ENCODE measurements around the gene PRG3.
"Not testable (repeated sequence)": the region's sequence is repeated elsewhere in the genome, so short reads cannot be mapped to it uniquely, and the experiment has no call there.

The PRG3 gene

GRCh38 chr11:57407941-57408475 lies 27.1 kb upstream of the PRG3 start:
- no peak overlapping the region for H3K4me3 ChIP-seq (ENCODE audit: low read length)
- H3K4me1 ChIP-seq (ENCODE audit: insufficient read depth, low read length) = no peaks in the 10 kb centered on the region
- 93% methylated on average over 8 of the region's 8 CpGs for WGBS
- no peak overlapping the region for H3K9ac ChIP-seq (ENCODE audit: low read depth, low read length)
- peaks cover 54% of the 10 kb centered on the region for H3K36me3 ChIP-seq (ENCODE audit: insufficient read depth, low read length)
- no peak overlapping the region for H3K27ac ChIP-seq (ENCODE audit: low read depth, low read length)
- H3K27me3 ChIP-seq (ENCODE audit: insufficient read depth, low read length) = no peaks in the 10 kb centered on the region
- no peaks in the 10 kb centered on the region for H3K9me3 ChIP-seq (ENCODE audit: insufficient read depth, low read depth, low read length)

GRCh38 chr11:57407010-57407920 lies 26.3 kb upstream of the PRG3 start:
- Histone ChIP-seq H3K9me3 (ENCODE audit: insufficient read depth, low read depth, low read length) (no peaks in the 10 kb centered on the region), H3K27me3 (ENCODE audit: insufficient read depth, low read length) (no peaks in the 10 kb centered on the region), H3K9ac (ENCODE audit: low read depth, low read length) (no peak overlapping the region), H3K27ac (ENCODE audit: low read depth, low read length) (no peak overlapping the region), H3K36me3 (ENCODE audit: insufficient read depth, low read length) (peaks cover 50% of the 10 kb centered on the region), H3K4me1 (ENCODE audit: insufficient read depth, low read length) (no peaks in the 10 kb centered on the region; the same call in 1 of the 2 replicates), H3K4me3 (ENCODE audit: low read length) (no peak overlapping the region)
- WGBS = 93% methylated on average over 9 of the region's 9 CpGs

- no peak overlapping the region for H3K27ac ChIP-seq (ENCODE audit: low read depth, low read length)
- WGBS = 92% methylated on average over 4 of the region's 4 CpGs
These were observed 25.5 kb upstream of the PRG3 start for GRCh38 chr11:57406337-57406904.

GRCh38 chr11:57405271-57405860 lies 24.4 kb upstream of the PRG3 start:
- no peaks in the 10 kb centered on the region for H3K27me3 ChIP-seq (ENCODE audit: insufficient read depth, low read length)
- H3K36me3 ChIP-seq (ENCODE audit: insufficient read depth, low read length) = peaks cover 31% of the 10 kb centered on the region
- no peak overlapping the region for H3K9ac ChIP-seq (ENCODE audit: low read depth, low read length)
- no peaks in the 10 kb centered on the region; the same call in 1 of the 2 replicates for H3K4me1 ChIP-seq (ENCODE audit: insufficient read depth, low read length)
- whole genome bisulfite sequencing = 88% methylated on average over 4 of the region's 4 CpGs
- no peak overlapping the region for H3K4me3 ChIP-seq (ENCODE audit: low read length)
- no peaks in the 10 kb centered on the region for H3K9me3 ChIP-seq (ENCODE audit: insufficient read depth, low read depth, low read length)
- H3K27ac ChIP-seq (ENCODE audit: low read depth, low read length) = no peak overlapping the region

More at GRCh38 chr11:57406337-57406904, 25.5 kb upstream of the PRG3 start:
- H3K4me1 ChIP-seq (ENCODE audit: insufficient read depth, low read length) = no peaks in the 10 kb centered on the region; the same call in 1 of the 2 replicates
- H3K36me3 ChIP-seq (ENCODE audit: insufficient read depth, low read length) = peaks cover 42% of the 10 kb centered on the region
- H3K9me3 ChIP-seq (ENCODE audit: insufficient read depth, low read depth, low read length) = no peaks in the 10 kb centered on the region
- no peak overlapping the region for H3K9ac ChIP-seq (ENCODE audit: low read depth, low read length)
- no peaks in the 10 kb centered on the region for H3K27me3 ChIP-seq (ENCODE audit: insufficient read depth, low read length)
- no peak overlapping the region for H3K4me3 ChIP-seq (ENCODE audit: low read length)

- H3K27ac ChIP-seq (ENCODE audit: low read depth, low read length) = no peak overlapping the region
- H3K4me3 ChIP-seq (ENCODE audit: low read length) = no peak overlapping the region
- peaks cover 18% of the 10 kb centered on the region for H3K36me3 ChIP-seq (ENCODE audit: insufficient read depth, low read length)
- no peak overlapping the region for H3K9ac ChIP-seq (ENCODE audit: low read depth, low read length)
- no peaks in the 10 kb centered on the region; the same call in 1 of the 2 replicates for H3K4me1 ChIP-seq (ENCODE audit: insufficient read depth, low read length)
- WGBS = 83% methylated on average over 2 of the region's 2 CpGs
- no peaks in the 10 kb centered on the region for H3K27me3 ChIP-seq (ENCODE audit: insufficient read depth, low read length)
- H3K9me3 ChIP-seq (ENCODE audit: insufficient read depth, low read depth, low read length) = no peaks in the 10 kb centered on the region
These were observed 22.8 kb upstream of the PRG3 start for GRCh38 chr11:57403802-57404147.

GRCh38 chr11:57403003-57403801 lies 22.3 kb upstream of the PRG3 start:
- H3K27ac ChIP-seq (ENCODE audit: low read depth, low read length); H3K9me3 ChIP-seq (ENCODE audit: insufficient read depth, low read depth, low read length); H3K9ac ChIP-seq (ENCODE audit: low read depth, low read length); H3K27me3 ChIP-seq (ENCODE audit: insufficient read depth, low read length); H3K4me3 ChIP-seq (ENCODE audit: low read length); H3K4me1 ChIP-seq (ENCODE audit: insufficient read depth, low read length): not testable (repeated sequence)
- peaks cover 12% of the 10 kb centered on the region for H3K36me3 ChIP-seq (ENCODE audit: insufficient read depth, low read length)
- WGBS = 87% methylated on average over 6 of the region's 6 CpGs

GRCh38 chr11:57402188-57403002 lies 21.4 kb upstream of the PRG3 start:
- no peaks in the 10 kb centered on the region for H3K27me3 ChIP-seq (ENCODE audit: insufficient read depth, low read length)
- H3K9me3 ChIP-seq (ENCODE audit: insufficient read depth, low read depth, low read length) = no peaks in the 10 kb centered on the region
- H3K9ac ChIP-seq (ENCODE audit: low read depth, low read length) = no peak overlapping the region
- peaks cover 4% of the 10 kb centered on the region for H3K36me3 ChIP-seq (ENCODE audit: insufficient read depth, low read length)
- 60% methylated on average over 6 of the region's 6 CpGs for WGBS
- no peak overlapping the region for H3K4me3 ChIP-seq (ENCODE audit: low read length)
- H3K4me1 ChIP-seq (ENCODE audit: insufficient read depth, low read length) = no peaks in the 10 kb centered on the region; the same call in 1 of the 2 replicates
- H3K27ac ChIP-seq (ENCODE audit: low read depth, low read length) = no peak overlapping the region

GRCh38 chr11:57399972-57400578 lies 19.1 kb upstream of the PRG3 start:
- H3K27ac ChIP-seq (ENCODE audit: low read depth, low read length) = no peak overlapping the region
- H3K9me3 ChIP-seq (ENCODE audit: insufficient read depth, low read depth, low read length) = no peaks in the 10 kb centered on the region
- H3K27me3 ChIP-seq (ENCODE audit: insufficient read depth, low read length) = no peaks in the 10 kb centered on the region
- H3K4me1 ChIP-seq (ENCODE audit: insufficient read depth, low read length) = no peaks in the 10 kb centered on the region; the same call in 1 of the 2 replicates
- WGBS = 89% methylated on average over 4 of the region's 4 CpGs
- H3K9ac ChIP-seq (ENCODE audit: low read depth, low read length) = no peak overlapping the region
- H3K36me3 ChIP-seq (ENCODE audit: insufficient read depth, low read length) = no peaks in the 10 kb centered on the region
- no peak overlapping the region for H3K4me3 ChIP-seq (ENCODE audit: low read length)

- Histone ChIP-seq H3K27me3 (ENCODE audit: insufficient read depth, low read length) (no peaks in the 10 kb centered on the region), H3K4me3 (ENCODE audit: low read length) (no peak overlapping the region), H3K4me1 (ENCODE audit: insufficient read depth, low read length) (no peaks in the 10 kb centered on the region; the same call in 1 of the 2 replicates), H3K27ac (ENCODE audit: low read depth, low read length) (no peak overlapping the region), H3K36me3 (ENCODE audit: insufficient read depth, low read length) (no peaks in the 10 kb centered on the region), H3K9ac (ENCODE audit: low read depth, low read length) (no peak overlapping the region), H3K9me3 (ENCODE audit: insufficient read depth, low read depth, low read length) (no peaks in the 10 kb centered on the region)
- WGBS = 68% methylated on average over 3 of the region's 5 CpGs
These were observed 18.3 kb upstream of the PRG3 start for GRCh38 chr11:57399221-57399620.

Data from HUES64 (cell line).